RCC 7860 (cell line): ENCODE results near the gene VSTM5.

ENCODE experiments used
- DNase-seq: peaks from one replicate; pipeline ENCODE4 v3.0.0-alpha.2; 2015; ENCODE audit warnings: low spot score
- FAIRE-seq: peaks from 2 replicates; lab custom pipeline; 2012; peaks lifted over from hg19 to GRCh38; lab: Jason Lieb, UNC

The VSTM5 gene

GRCh38 chr11:93843906-93844305 lies 6.5 kb downstream of the VSTM5 start:
- DNase-seq (no peak), FAIRE-seq (no peak)

GRCh38 chr11:93842461-93842860 lies 8.0 kb downstream of the VSTM5 start:
- FAIRE-seq, result peak; percentile 87
- DNase-seq, result peak; percentile 73

- FAIRE-seq (no peak), DNase-seq (no peak)
Measured at GRCh38 chr11:93842034-93842433, 8.4 kb downstream of the VSTM5 start.

- no peak for FAIRE-seq
Measured at GRCh38 chr11:93841446-93841845, 9.0 kb downstream of the VSTM5 start.

GRCh38 chr11:93840981-93841380 lies 9.4 kb downstream of the VSTM5 start:
- FAIRE-seq (no peak), DNase-seq (no peak)

More at GRCh38 chr11:93841446-93841845, 9.0 kb downstream of the VSTM5 start:
- DNase-seq, result no peak

GRCh38 chr11:93840180-93840579 lies 10.2 kb downstream of the VSTM5 start:
- FAIRE-seq, result no peak
- DNase-seq, result no peak

GRCh38 chr11:93838967-93839366 lies 11.5 kb downstream of the VSTM5 start:
- FAIRE-seq, result no peak

GRCh38 chr11:93832780-93833179 lies 17.6 kb downstream of the VSTM5 start:
- DNase-seq (no peak), FAIRE-seq (no peak)

More at GRCh38 chr11:93838967-93839366, 11.5 kb downstream of the VSTM5 start:
- DNase-seq, result no peak

GRCh38 chr11:93831343-93832127 lies 18.9 kb downstream of the VSTM5 start:
- FAIRE-seq, result no peak
- no peak for DNase-seq

GRCh38 chr11:93829598-93829997 lies 20.8 kb downstream of the VSTM5 start:
- FAIRE-seq (no peak), DNase-seq (no peak)

- no peak for FAIRE-seq
- no peak for DNase-seq
Measured at GRCh38 chr11:93827363-93827762, 23.1 kb downstream of the VSTM5 start.

- DNase-seq (no peak), FAIRE-seq (no peak)
Measured at GRCh38 chr11:93823210-93823609, 27.2 kb downstream of the VSTM5 start.

GRCh38 chr11:93822359-93822758 lies 28.1 kb downstream of the VSTM5 start:
- DNase-seq, result peak; percentile 13
- no peak for FAIRE-seq

- FAIRE-seq, result no peak
- DNase-seq, result no peak
Measured at GRCh38 chr11:93821617-93822016, 28.8 kb downstream of the VSTM5 start.

- DNase-seq, result no peak
- FAIRE-seq, result no peak
Measured at GRCh38 chr11:93820847-93821246, 29.6 kb downstream of the VSTM5 start.

- DNase-seq, result no peak
- no peak for FAIRE-seq
Measured at GRCh38 chr11:93819966-93820695, 30.3 kb downstream of the VSTM5 start.

GRCh38 chr11:93817426-93818348 lies 32.7 kb downstream of the VSTM5 start:
- DNase-seq (no peak), FAIRE-seq (no peak)

GRCh38 chr11:93814966-93815633 lies 35.3 kb downstream of the VSTM5 start:
- FAIRE-seq, result no peak
- DNase-seq, result no peak

- DNase-seq, result no peak
- FAIRE-seq, result no peak
Measured at GRCh38 chr11:93813974-93814373, 36.4 kb downstream of the VSTM5 start.

- FAIRE-seq (no peak), DNase-seq (no peak)
Measured at GRCh38 chr11:93807980-93808379, 42.4 kb downstream of the VSTM5 start.

GRCh38 chr11:93804879-93805278 lies 45.5 kb downstream of the VSTM5 start:
- FAIRE-seq, result no peak
- no peak for DNase-seq
